Epidermal melanocyte (primary cell): ENCODE measurements around the gene CATSPERE.
A peak's percentile ranks its signal among the peaks of the same experiment; 100 is the strongest.
"Not testable (repeated sequence)": the region's sequence is repeated elsewhere in the genome, so short reads cannot be mapped to it uniquely, and the experiment has no call there.

Experiments used
- DNase-seq: peaks from one replicate; pipeline ENCODE4 v3.0.0; 2011; ENCODE audit warnings: low spot score; ENCODE audit not compliant: insufficient read length

Gene CATSPERE

GRCh38 chr1:244536316-244536715 is 75.2 kb downstream of the CATSPERE start:
- no peak for DNase-seq

GRCh38 chr1:244545511-244545910 is 84.4 kb downstream of the CATSPERE start:
- DNase-seq = no peak

GRCh38 chr1:244548558-244549115 is 87.6 kb downstream of the CATSPERE start:
- DNase-seq = no peak

GRCh38 chr1:244552336-244552735 is 91.3 kb downstream of the CATSPERE start:
- no peak for DNase-seq

- no peak for DNase-seq
Observed at GRCh38 chr1:244556263-244556662, 95.2 kb downstream of the CATSPERE start.

GRCh38 chr1:244557565-244557964 is 96.5 kb downstream of the CATSPERE start:
- DNase-seq = no peak

- no peak for DNase-seq
Observed at GRCh38 chr1:244559561-244559960, 98.5 kb downstream of the CATSPERE start.

GRCh38 chr1:244562877-244563276 is 101.8 kb downstream of the CATSPERE start:
- DNase-seq = not testable (repeated sequence)

- DNase-seq = no peak
Observed at GRCh38 chr1:244573768-244574167, 112.7 kb downstream of the CATSPERE start.

- DNase-seq = no peak
Observed at GRCh38 chr1:244576259-244576892, 115.3 kb downstream of the CATSPERE start.

- not testable (repeated sequence) for DNase-seq
Observed at GRCh38 chr1:244578205-244578604, 117.1 kb downstream of the CATSPERE start.

- DNase-seq = no peak
Observed at GRCh38 chr1:244583358-244583982, 122.4 kb downstream of the CATSPERE start.

- no peak for DNase-seq
Observed at GRCh38 chr1:244585867-244586266, 124.8 kb downstream of the CATSPERE start.

GRCh38 chr1:244590670-244591069 is 129.6 kb downstream of the CATSPERE start:
- DNase-seq = no peak

GRCh38 chr1:244598611-244599010 is 137.5 kb downstream of the CATSPERE start:
- DNase-seq = no peak

GRCh38 chr1:244599937-244600350 is 138.9 kb downstream of the CATSPERE start:
- DNase-seq = peak; percentile 17

- DNase-seq = no peak
Observed at GRCh38 chr1:244601336-244601735, 140.3 kb downstream of the CATSPERE start.

- peak; percentile 21 for DNase-seq
Observed at GRCh38 chr1:244603498-244603897, 142.4 kb downstream of the CATSPERE start.

GRCh38 chr1:244605835-244606370 is 144.8 kb downstream of the CATSPERE start:
- no peak for DNase-seq

- DNase-seq = no peak
Observed at GRCh38 chr1:244614113-244614836, 153.2 kb downstream of the CATSPERE start.

- no peak for DNase-seq
Observed at GRCh38 chr1:244614879-244615278, 153.8 kb downstream of the CATSPERE start.

- no peak for DNase-seq
Observed at GRCh38 chr1:244615301-244615700, 154.2 kb downstream of the CATSPERE start.
